K562 (cell line): Measurements from ENCODE around the gene NDUFA6. TPM values are rescaled to one million over a fixed set of nuclear protein-coding genes. Genes with fewer than 3 reads are reported as not detected.
"Not testable (repeated sequence)": the region's sequence is repeated elsewhere in the genome, so short reads cannot be mapped to it uniquely, and the experiment has no call there.

Experiments used
- ATAC-seq: fragments of 200-7000 bp; cut with Tn5 transposase; 3 replicates; pipeline ENCODE4 v1.9.1; 2020; ENCODE audit warnings: moderate library complexity
- BruUV-seq: library from RNA; stranded (reverse); fragments of 400-500 nt; replicated peaks from 2 replicates; lab custom pipeline; 2021; lab: Mats Ljungman, UMichigan
- CTCF ChIA-PET: fragments of 300-600 bp; formaldehyde crosslinking; extraction: SDS; loops from one replicate; lab custom pipeline; 2021; ENCODE audit warnings: low intra/inter-chr PET ratio; lab: Yijun Ruan, JAX
- POLR2A ChIA-PET: fragments of 300-600, 350-650 bp; sonication (Branson Sonifier 250); formaldehyde crosslinking; extraction: SDS; loops from one replicate; lab custom pipeline; 2021; ENCODE audit warnings: antibody characterized with exemption, inconsistent platforms; lab: Yijun Ruan, JAX
- DNase-seq, 4 experiments: peaks; one replicate each; pipeline versions ENCODE4 v3.0.0 to v3.0.0-alpha.2; 2011 to 2018; ENCODE audit warnings: low spot score in 3 of 4, mixed read lengths in 3 of 4; ENCODE audit errors: extremely low read depth in 1 of 4
- FAIRE-seq: peaks from 2 replicates; lab custom pipeline; 2011; peaks lifted over from hg19 to GRCh38; lab: Jason Lieb, UNC
- H2AFZ ChIP-seq: 2 replicates; pipeline ENCODE4 v1.6.0; 2011; ENCODE audit warnings: low read depth, low read length, control low read depth, inconsistent platforms
- H3K27ac ChIP-seq: fragments of 200-600 bp; 3 replicates; pipeline ENCODE4 v1.8.0; 2011; ENCODE audit warnings: low read depth, mild to moderate bottlenecking, control low read depth, inconsistent platforms, low read length, moderate library complexity, mixed read lengths; ENCODE audit errors: extremely low read depth
- H3K27me3 ChIP-seq, 2 experiments: fragments of 300-600 bp in 1 of 2; 2 replicates in 1 of 2; 3 replicates in 1 of 2; pipeline versions ENCODE4 v1.6.0 to v1.8.0; 2011; ENCODE audit warnings: inconsistent platforms in 2 of 2, low read length in 2 of 2, mild to moderate bottlenecking in 1 of 2, mixed read lengths in 1 of 2, moderate library complexity in 1 of 2; ENCODE audit not compliant: control insufficient read depth in 2 of 2, insufficient read depth in 2 of 2
- H3K36me3 ChIP-seq: fragments of 300-600 bp; 3 replicates; pipeline ENCODE4 v1.8.0; 2011; ENCODE audit warnings: mild to moderate bottlenecking, low read length, inconsistent platforms; ENCODE audit not compliant: control insufficient read depth, insufficient read depth
- H3K4me1 ChIP-seq, 2 experiments: fragments of 200-600 bp in 1 of 2; replicated peaks in 1 of 2; 2 replicates in 1 of 2; 3 replicates in 1 of 2; pipeline versions ENCODE4 v1.5.1 to v1.8.0; 2011; ENCODE audit warnings: inconsistent platforms in 2 of 2, low read length in 2 of 2, mild to moderate bottlenecking in 1 of 2, mixed read lengths in 1 of 2, moderate library complexity in 1 of 2; ENCODE audit not compliant: control insufficient read depth in 2 of 2, insufficient read depth in 2 of 2
- H3K4me2 ChIP-seq: 2 replicates; pipeline ENCODE4 v1.6.1; 2011; ENCODE audit warnings: low read length, control low read depth, inconsistent platforms, mixed read lengths; ENCODE audit not compliant: insufficient read depth
- H3K4me3 ChIP-seq: fragments of 200-600 bp; sonication (generic), shearing (Covaris generic); 2 replicates; pipeline ENCODE4 v1.5.1; 2016; ENCODE audit warnings: control low read depth, inconsistent platforms
- H3K79me2 ChIP-seq: fragments of 200-600 bp; 3 replicates; pipeline ENCODE4 v1.8.0; 2011; ENCODE audit warnings: low read length, inconsistent platforms; ENCODE audit not compliant: control insufficient read depth, insufficient read depth
- H3K9ac ChIP-seq, 2 experiments: 2 replicates each; pipeline versions ENCODE4 v1.6.0 to v1.6.1; 2011; ENCODE audit warnings: low read depth in 2 of 2, low read length in 2 of 2, control low read depth in 1 of 2, inconsistent platforms in 1 of 2, mild to moderate bottlenecking in 1 of 2, mixed read lengths in 1 of 2; ENCODE audit not compliant: insufficient read depth in 1 of 2
- H3K9me1 ChIP-seq: one replicate; pipeline ENCODE4 v1.6.0; 2011; ENCODE audit warnings: inconsistent platforms, mild to moderate bottlenecking, low read length, moderate library complexity; ENCODE audit not compliant: control insufficient read depth, insufficient read depth
- H3K9me3 ChIP-seq: replicated peaks from 2 replicates; pipeline ENCODE4 v1.5.1; 2011; ENCODE audit warnings: low read depth, low read length, inconsistent platforms; ENCODE audit not compliant: control insufficient read depth, insufficient read depth
- H4K20me1 ChIP-seq: replicated peaks from 2 replicates; pipeline ENCODE4 v1.6.1; 2011; ENCODE audit warnings: low read length, inconsistent platforms, mixed read lengths; ENCODE audit not compliant: control insufficient read depth, insufficient read depth
- RAD21 ChIP-seq, 2 experiments: fragments of 250-450 bp in 1 of 2; fragments of 450-650 bp in 1 of 2; sonication (Bioruptor Pico) in 1 of 2; formaldehyde crosslinking in 1 of 2; IDR thresholded peaks in 1 of 2; conservative IDR thresholded peaks in 1 of 2; 2 replicates each; pipeline versions ENCODE4 v1.4.0 to v1.8.0; 2020 to 2022; ENCODE audit warnings: mild to moderate bottlenecking in 2 of 2, moderate library complexity in 1 of 2
- WGBS: fragments of 100-300 bp; shearing (Covaris generic); methylation state at CpG from one replicate; pipeline ENCODE4 v1.1.6; 2016; ENCODE audit warnings: low coverage, mixed read lengths; ENCODE audit not compliant: insufficient coverage; ENCODE audit errors: missing lambda C conversion rate; 5-methylcytosine and 5-hydroxymethylcytosine counted together
- in situ Hi-C: fragments of 300-500 bp; cut with MboI; formaldehyde crosslinking; loops from 4 replicates; pipeline ENCODE4 v1.15.0; 2018; ENCODE audit warnings: inconsistent platforms, mixed read lengths
- intact Hi-C: fragments of 100-400 bp; cut with micrococcal nuclease; formaldehyde crosslinking; loops from 2 replicates; pipeline ENCODE4 v1.14.2; 2022
- polyA plus RNA-seq, 8 experiments: library from polyadenylated mRNA; depleted of rRNA in 4 of 8; stranded (reverse) in 5 of 8; unstranded in 3 of 8; fragments of >200 nt; fragmentation: Nextera tagmentation in 2 of 8; fragmentation: Illumina TruSeq in 1 of 8; extraction: Ambion mirVana in 2 of 8; extraction: Trizol in 1 of 8; gene quantifications; 2 replicates each; pipeline versions ENCODE4 v1.2.1 to v1.2.3, GENCODE V29; 2011 to 2014; ENCODE audit warnings: inconsistent platforms in 1 of 8, missing spikeins in 1 of 8
- total RNA-seq, 7 experiments: library from RNA; depleted of rRNA in 6 of 7; stranded (reverse); fragments of >200 nt in 6 of 7; fragmentation: Illumina TruSeq in 2 of 7; extraction: Trizol in 2 of 7; gene quantifications; 2 replicates each; pipeline versions ENCODE4 v1.2.1 to v1.2.3, GENCODE V29; 2011 to 2021; ENCODE audit warnings: low replicate concordance in 1 of 7
- TF ChIP-seq, protein P1 (sequence below), 3 experiments: IDR thresholded peaks in 2 of 3; conservative IDR thresholded peaks in 1 of 3; 2 replicates each; pipeline ENCODE4 v1.5.1; 2011 to 2012; ENCODE audit warnings: low read length in 3 of 3, mild to moderate bottlenecking in 3 of 3, control low read depth in 2 of 3, improper control_type of control experiment in 1 of 3, inconsistent platforms in 1 of 3, low read depth in 1 of 3, mixed read lengths in 1 of 3, moderate library complexity in 1 of 3; ENCODE audit not compliant: insufficient read depth in 2 of 3

The NDUFA6 gene
- total and polyA plus RNA-seq, 9 of the 15 experiments (the other 6 are each of a cell fraction or from before 2014, with no cell fraction given), result 90.0 to 474 (median 128) TPM

DNA sequence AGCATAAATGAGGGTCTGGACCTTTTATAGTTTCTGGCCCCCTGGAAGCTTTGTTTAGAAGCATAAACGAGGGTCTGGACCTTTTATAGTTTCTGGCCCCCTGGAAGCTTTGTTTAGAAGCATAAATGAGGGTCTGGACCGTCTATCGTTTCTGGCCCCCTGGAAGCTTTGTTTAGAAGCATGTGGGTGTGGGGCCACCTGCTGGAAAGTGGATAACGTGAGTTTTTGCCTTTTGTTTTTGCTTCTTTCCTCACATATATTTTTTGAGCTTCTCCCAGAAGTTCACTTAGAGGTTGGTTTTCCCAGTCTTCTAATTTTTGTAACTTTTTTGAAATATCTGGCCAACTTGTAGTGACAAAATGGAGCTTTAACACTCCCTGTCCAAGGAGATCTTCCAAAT is 22.2 kb upstream of the NDUFA6 start:
- TF ChIP-seq, protein P1, sequence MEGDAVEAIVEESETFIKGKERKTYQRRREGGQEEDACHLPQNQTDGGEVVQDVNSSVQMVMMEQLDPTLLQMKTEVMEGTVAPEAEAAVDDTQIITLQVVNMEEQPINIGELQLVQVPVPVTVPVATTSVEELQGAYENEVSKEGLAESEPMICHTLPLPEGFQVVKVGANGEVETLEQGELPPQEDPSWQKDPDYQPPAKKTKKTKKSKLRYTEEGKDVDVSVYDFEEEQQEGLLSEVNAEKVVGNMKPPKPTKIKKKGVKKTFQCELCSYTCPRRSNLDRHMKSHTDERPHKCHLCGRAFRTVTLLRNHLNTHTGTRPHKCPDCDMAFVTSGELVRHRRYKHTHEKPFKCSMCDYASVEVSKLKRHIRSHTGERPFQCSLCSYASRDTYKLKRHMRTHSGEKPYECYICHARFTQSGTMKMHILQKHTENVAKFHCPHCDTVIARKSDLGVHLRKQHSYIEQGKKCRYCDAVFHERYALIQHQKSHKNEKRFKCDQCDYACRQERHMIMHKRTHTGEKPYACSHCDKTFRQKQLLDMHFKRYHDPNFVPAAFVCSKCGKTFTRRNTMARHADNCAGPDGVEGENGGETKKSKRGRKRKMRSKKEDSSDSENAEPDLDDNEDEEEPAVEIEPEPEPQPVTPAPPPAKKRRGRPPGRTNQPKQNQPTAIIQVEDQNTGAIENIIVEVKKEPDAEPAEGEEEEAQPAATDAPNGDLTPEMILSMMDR (IDR thresholded peaks at IDR 0.05 in 2 of 3, conservative IDR thresholded peaks at IDR 0.05 in 1 of 3; ENCODE audit: insufficient read depth in 2 of 3, low read depth in 1 of 3, low read length in 3 of 3), result peak; percentile 14 to 46 (median 29); a peak in 3 of 6 replicates
- TF ChIP-seq RAD21 (CRISPR knock-in tag; conservative IDR thresholded peaks at IDR 0.05 in 1 of 2, IDR thresholded peaks at IDR 0.05 in 1 of 2), result peak in 1 of 2 experiments; percentile 24; a peak in 1 of 4 replicates
- H3K27ac ChIP-seq, H3K9ac ChIP-seq, H3K9me1 ChIP-seq, H3K4me2 ChIP-seq, H3K36me3 ChIP-seq, H3K9me3 ChIP-seq, ATAC-seq, H3K27me3 ChIP-seq, H4K20me1 ChIP-seq, H3K4me3 ChIP-seq, H3K4me1 ChIP-seq, BruUV-seq, in situ Hi-C loops, H3K79me2 ChIP-seq, POLR2A ChIA-PET, FAIRE-seq, H2AFZ ChIP-seq: not testable (repeated sequence)
- WGBS, result 0% methylated on average over 3 of the region's 4 CpGs
- CTCF ChIA-PET, result interaction anchor here (0.8 kb wide), 1 partner anchor 51 kb away, joined by 4 read pairs; no protein-coding TSS in a partner anchor
- peak in 1 of 4 experiments; percentile 31 for DNase-seq
- intact Hi-C loops, result loop anchor here (10.0 kb wide), 1 partner anchor 148 kb away; the partner anchor contains the start of gene SEPTIN3
